GM21367 (cell line): Measurements from ENCODE around the gene GPC5.

Experiments
- ATAC-seq: cut with Tn5 transposase; IDR thresholded peaks from one replicate; pipeline ENCODE4 v1.9.1; 2021; ENCODE audit not compliant: unreplicated experiment

The GPC5 gene

DNA sequence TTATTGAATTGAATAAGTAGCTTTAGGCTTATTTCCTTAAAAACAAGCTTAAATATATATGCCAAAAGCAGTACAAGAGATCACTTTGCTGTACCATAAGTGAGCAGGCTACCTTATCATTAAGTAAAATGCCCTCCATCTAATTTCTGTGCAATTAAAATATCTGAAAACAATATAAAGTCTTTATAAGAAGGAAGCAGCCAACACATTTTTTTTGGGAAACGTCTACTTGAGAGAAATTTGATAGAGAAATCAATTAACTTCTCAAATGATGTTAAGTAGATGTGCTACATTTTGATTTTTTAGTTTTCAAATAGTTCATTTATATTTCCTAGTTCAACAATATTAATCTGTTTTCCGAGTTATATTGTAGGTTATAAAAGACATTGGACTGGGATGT lies 52.5 kb downstream of the GPC5 start:
- no peak for ATAC-seq

DNA sequence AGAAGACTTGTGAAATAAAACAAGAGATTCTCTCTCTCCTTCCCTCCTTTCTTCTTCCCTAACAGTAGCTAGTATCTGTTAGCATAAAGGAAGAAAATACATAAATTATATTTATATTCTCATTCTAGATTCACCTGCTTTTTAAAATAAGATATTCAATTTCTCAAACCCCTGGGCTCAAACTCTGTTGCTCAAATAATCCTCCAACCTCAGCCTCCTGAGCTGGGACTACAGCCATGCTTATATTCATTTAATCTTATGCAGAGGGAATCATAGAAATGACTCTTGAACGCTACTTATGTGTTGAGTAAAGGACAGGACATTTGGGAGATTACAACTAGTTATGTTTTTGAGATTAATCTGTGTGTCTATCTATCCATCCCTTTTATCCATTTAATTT lies 56.2 kb downstream of the GPC5 start:
- no peak for ATAC-seq

DNA sequence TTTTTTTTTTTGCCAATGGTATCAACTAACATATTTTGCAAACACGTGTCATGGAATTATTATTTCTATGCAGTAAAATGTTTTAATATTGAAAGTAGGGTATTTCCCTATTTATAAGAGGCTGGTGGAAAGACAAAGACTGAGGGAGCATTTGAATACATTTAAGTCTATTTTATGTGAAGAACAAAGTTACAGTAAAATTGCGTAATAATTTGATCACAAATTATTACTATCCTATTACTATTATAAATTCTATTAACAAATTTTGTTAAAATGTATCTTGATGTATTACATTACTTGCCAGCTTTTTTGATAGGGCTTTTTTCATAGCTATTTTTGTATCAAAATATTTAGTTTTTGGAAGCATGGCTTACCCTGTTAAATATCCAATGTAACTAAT lies 58.4 kb downstream of the GPC5 start:
- ATAC-seq: no peak

DNA sequence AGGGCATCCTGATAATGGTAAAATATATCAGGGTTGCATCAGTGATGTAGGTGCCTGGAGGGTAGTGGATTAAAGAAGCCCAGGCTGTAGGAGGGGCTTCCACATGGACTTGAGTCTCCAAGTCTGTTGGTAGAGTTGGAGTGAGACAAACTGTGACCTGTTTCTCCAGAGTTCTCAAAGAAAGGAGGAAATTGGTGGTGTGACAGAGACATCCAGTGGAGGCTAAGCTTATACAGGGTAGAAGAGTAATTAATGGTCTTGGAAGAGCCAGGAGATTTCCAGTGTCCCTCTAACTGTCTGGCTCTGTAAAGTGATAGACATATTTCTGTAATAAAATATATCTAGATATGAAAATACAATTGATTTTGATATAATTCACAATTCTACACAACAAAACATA lies 61.1 kb downstream of the GPC5 start:
- ATAC-seq: no peak

DNA sequence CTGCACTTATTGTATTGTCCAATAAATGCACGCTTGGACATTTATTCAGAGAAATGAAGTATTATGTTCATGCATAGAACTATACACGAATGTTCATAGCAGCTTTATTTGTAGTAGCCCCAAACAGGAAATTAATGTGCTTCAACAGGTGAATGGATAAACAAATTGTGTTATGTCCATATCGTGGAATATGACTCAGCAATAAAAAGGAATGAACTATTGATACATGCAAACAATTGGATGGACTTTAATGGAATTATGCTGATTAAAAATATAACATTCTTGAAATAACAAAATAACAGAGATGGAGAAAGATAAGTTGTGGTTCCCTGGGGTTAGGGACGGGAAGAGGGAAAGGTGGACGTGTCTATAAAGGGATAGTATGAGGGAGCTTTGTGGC lies 65.9 kb downstream of the GPC5 start:
- ATAC-seq: no peak

DNA sequence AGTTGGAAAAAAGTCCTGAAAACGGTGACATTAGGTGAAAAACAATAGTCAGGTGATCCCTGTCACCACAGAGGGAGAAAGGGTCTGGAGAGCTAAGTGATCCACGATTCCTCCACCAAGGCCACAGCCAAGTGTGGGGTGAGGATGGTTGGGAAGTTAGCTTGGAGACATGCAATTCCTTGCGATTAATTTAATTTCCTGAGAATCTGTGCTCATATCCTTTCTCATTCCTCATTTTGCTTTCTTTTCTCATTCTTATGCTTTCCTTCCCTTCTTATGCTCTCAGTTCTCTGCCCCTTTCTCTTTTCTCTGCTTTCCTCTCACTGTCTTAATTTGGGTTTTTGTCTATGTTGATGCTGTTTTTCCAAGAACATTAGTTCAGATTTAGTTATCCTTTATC lies 68.8 kb downstream of the GPC5 start:
- ATAC-seq: no peak

DNA sequence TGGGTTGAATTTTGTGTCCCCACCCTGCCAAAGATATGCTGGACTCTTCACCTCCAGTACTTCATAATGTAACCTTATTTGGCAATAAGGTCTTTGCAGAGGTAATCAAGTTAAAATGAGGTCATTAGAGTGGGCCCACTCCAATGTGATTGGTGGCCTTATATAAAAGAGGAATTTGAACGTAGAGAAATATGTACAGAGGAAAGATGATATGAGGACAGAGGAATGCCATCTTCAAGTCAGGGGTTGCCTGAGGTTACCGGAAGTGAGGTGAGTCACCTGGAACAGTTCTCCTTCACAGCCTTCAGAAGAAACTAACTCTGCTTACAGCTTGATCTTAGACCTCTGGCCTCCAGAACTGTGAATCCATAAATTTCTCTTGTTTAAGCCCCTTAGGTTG lies 69.9 kb downstream of the GPC5 start:
- ATAC-seq: no peak

GRCh38 chr13:91470084-91470621 lies 71.7 kb downstream of the GPC5 start:
- ATAC-seq: no peak

- ATAC-seq: no peak
These were observed 72.3 kb downstream of the GPC5 start for GRCh38 chr13:91470681-91471080.

GRCh38 chr13:91482427-91482826 lies 84.0 kb downstream of the GPC5 start:
- no peak for ATAC-seq

DNA sequence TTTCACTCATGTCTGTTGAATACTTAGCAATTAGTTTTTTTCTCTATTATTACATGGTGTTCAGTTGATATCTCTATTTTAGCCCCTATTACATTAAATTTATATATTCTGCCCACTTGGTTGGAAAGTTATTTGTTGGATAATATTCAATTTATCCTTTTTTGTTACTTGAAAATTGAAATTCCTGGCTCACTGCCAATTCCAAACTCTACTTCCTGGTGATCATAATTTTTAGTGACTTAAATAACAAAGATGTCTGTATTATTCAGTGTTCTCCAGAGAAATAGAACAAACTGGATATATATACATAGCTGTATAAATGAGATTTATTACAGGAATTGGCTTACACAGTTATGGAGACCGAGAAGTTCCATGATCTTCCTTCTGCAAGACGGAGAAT lies 93.6 kb downstream of the GPC5 start:
- ATAC-seq: no peak

DNA sequence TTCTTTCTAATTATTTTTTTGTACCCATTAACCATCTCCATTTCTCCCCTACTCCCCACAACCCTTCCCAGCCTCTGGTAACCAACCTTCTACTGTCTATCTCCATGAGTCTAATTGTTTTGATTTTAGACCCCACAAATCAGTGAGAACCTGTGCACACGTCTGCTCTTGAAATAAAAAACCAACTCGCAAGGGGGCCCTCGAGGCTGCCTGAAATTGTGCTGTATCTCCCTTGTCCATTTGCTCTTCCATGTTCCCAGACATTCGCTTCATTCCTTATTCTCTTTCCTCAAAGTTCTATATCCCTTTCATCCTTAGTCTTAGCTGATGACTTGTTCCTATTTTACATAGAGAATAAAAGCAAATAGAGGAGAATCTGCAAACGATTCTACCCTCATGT lies 95.0 kb downstream of the GPC5 start:
- ATAC-seq: no peak

GRCh38 chr13:91498298-91498697 lies 99.9 kb downstream of the GPC5 start:
- no peak for ATAC-seq

DNA sequence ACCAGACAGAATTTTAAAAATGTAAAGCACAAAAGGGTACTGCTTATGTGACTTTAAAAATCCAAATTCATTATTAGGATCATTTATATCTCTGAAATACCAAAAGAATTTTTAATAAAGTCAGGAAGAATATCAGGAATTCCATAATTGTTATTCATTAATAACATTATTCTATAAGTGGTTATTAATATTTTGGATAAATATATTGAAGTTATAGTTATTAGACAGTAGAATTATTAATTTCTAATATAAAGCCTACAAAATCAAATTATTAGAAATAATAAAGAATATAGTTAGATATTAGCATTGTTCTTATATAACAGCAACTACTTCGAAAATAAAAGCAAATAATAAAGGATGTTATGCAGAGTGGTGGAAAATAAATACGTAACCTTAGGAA lies 105.8 kb downstream of the GPC5 start:
- ATAC-seq: no peak

DNA sequence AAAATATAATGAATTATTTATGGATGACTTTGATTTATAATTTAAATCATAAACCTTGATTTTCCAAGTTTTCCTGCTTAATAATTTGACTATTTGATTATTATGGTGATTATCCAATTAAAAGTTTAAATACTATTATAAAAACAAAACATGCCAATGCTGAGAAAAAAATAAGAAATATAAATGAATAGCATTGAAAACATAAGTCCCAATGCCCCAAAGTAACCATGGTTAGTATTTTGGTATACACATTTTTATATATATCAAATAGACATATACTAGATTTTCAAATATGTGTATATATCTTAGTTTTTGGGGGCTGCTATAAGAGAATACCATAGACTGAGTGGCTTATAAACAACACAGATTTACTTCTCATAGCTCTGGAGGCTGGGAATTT lies 108.3 kb downstream of the GPC5 start:
- ATAC-seq: no peak

DNA sequence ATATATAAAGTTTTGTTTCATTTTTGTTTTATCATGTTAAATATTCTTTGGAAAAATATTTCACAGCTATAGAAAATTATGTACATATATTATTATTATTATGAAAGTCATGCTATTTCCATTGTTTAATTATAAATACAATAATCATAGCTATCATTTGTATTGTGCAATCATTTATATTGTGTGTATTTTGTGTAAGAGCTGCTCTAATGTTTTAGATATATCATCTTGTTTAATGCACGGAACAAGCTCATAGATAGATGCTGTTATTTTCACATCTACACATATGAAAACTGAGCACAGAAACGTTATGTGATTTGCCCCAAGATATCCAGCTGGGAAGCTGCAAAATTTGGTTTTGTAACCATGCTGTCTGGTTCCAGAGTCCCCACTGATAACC lies 111.6 kb downstream of the GPC5 start:
- no peak for ATAC-seq

- ATAC-seq: no peak
These were observed 115.4 kb downstream of the GPC5 start for GRCh38 chr13:91513790-91514189.

GRCh38 chr13:91516799-91517198 lies 118.4 kb downstream of the GPC5 start:
- no peak for ATAC-seq

- no peak for ATAC-seq
These were observed 122.5 kb downstream of the GPC5 start for GRCh38 chr13:91520952-91521351.

DNA sequence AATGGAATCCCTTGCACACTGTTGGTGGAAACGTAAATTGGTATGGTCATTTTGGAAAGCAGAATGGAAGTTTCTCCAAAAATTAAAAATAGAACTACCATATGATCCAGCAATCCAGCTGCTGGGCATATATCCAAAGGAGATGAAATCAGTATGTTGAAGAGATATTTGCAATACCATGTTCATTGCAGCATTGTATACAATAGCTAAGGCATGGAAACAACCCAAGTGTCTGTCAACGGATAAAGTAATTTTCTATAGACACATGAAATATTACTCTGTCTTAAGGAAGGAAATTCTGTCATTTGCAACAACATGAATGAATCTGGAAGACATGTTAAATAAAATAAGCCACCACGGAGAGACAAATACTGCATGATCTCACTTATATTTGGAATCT lies 124.7 kb downstream of the GPC5 start:
- ATAC-seq: no peak

GRCh38 chr13:91526543-91527033 lies 128.2 kb downstream of the GPC5 start:
- no peak for ATAC-seq

- no peak for ATAC-seq
These were observed 131.5 kb downstream of the GPC5 start for GRCh38 chr13:91529739-91530482.

DNA sequence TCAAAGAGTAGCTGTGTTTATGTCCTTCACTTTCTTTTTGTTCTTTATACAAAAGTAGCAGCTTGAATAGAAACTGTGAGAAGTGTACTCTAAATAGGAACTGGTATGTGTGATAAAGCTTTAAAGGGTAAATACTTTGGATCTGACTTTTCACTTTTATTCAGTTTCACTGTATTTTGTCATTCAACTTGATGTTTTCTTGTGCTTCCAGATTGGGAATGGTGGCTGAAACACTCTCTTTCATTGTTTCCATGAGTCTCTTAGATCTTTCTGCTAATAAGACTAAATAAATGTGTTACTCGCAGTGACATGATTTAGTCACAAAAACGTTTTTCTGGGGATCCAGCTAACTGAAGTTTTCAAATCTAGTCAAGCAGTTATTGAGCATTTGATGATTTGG lies 133.2 kb downstream of the GPC5 start:
- no peak for ATAC-seq
